HG03095 (cell line): Measurements from ENCODE around the gene TCF21.
"Not testable (repeated sequence)": the region's sequence is repeated elsewhere in the genome, so short reads cannot be mapped to it uniquely, and the experiment has no call there.

Experiments
- ATAC-seq: cut with Tn5 transposase; IDR thresholded peaks from one replicate; pipeline ENCODE4 v1.9.1; 2021; ENCODE audit warnings: moderate library complexity; ENCODE audit not compliant: unreplicated experiment

The TCF21 gene

DNA sequence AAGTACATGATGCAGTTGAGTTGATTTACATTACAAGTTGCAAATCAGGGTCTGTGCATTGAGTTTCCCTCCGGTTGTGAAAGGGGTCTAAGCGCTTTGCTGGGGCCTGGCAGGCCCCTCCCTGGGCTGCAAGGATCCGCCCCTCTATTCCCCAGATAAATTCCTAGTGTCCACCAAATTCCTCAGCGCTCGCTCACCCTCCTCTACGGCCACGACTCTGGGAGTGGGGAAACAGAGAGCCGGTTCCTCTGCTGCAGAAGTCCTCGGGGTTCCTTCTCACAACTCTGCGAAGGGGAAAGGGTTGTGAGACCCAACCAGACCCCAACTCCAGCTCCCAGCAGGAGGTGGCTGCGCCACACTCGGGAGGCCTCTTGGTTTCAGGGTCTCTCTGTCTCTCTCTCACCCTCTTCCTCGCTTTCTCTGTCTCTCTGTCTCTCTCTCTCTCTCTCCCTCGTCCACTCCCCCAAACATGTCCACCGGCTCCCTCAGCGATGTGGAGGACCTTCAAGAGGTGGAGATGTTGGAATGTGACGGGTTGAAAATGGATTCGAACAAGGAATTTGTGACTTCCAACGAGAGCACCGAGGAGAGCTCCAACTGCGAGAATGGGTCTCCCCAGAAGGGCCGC lies at the start of gene TCF21:
TCF21 (plus strand) TSS at position 185 of the 628 bp plus-strand sequence; CDS start at position 470, 285 bp downstream.
- ATAC-seq, result no peak

GRCh38 chr6:133841176-133841575 lies 47.7 kb upstream of the TCF21 start:
- ATAC-seq, result no peak

GRCh38 chr6:133843098-133843497 lies 45.8 kb upstream of the TCF21 start:
- no peak for ATAC-seq

DNA sequence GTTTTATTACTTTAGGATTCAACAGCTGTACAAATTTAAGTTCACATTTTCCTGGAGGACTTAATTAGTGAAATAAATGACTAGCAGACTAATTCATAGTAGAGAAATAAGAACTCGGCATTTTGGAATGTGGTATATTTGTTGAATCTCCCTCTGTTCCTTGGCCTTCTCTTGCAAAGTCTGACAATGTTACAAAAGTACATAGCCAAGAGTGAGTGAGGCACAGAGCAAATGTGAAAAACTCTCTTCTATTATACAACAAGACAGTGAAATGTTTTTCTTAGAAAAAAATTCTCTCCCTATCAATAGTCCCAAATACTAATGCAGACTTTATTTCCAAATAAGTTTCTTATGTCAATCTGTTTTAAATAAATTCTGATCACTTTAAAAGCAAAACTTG lies 44.2 kb upstream of the TCF21 start:
- no peak for ATAC-seq

DNA sequence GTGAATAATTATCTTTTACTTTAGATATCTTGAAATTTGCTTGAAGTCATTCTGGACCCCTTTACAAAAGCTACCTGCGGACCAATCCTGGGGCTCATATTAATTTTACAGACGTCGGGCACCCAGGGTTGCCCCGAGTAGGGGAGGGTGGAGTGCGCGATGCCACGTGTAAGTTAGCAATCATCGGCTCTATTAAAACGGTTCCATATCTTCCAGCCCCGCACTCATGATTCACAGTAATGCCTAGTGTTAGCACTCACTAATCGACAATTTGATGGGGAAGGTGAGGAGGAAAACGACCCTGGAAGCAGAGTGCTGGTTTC lies 34.9 kb upstream of the TCF21 start:
- no peak for ATAC-seq

DNA sequence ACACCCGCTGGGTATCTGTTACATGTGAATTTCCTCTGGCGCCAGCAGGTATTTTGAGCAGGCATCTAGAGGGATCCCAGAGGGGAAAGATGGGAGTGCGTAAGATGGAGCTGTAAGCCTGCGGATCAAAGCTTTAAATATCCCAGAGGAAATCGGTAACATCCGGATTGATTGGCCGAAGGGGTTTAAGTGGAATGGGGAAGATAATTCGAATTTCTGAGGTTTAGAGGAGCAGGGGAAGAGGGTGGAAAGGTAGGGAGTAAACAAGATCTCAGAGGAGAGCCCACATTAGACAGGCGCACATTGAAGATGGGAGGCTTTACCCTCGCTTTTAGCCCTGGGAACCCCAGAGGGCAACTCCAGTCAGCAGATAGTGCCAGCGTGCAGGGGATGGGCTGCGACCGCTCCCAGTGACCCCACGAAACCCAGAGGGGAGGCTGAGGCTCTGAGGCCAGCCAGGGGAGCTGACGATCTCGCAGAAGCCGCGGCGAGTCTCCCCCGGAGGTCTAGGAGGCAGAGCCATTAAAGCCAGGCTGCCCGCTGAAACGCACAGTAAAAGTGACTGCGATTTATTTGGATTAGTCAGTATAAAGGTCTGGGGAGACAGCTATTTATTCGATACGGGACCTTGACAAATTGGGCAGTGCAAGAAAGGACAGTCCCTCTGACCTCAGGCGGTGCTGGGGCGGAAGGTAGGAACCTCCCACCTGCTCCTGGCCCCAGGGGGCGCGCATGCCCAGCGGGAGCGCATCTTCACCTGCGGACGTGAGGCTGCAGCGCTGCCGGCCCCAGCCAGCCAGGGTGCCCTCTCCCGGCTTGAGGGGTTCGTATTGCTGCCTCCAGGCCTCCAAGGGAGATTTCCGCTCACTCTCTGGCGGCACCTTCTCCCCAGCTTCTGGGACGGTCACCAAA lies 34.3 kb upstream of the TCF21 start:
- ATAC-seq, result no peak

GRCh38 chr6:133855276-133855990 lies 33.5 kb upstream of the TCF21 start:
- ATAC-seq, result no peak

GRCh38 chr6:133855991-133856370 lies 32.9 kb upstream of the TCF21 start:
- ATAC-seq, result no peak

DNA sequence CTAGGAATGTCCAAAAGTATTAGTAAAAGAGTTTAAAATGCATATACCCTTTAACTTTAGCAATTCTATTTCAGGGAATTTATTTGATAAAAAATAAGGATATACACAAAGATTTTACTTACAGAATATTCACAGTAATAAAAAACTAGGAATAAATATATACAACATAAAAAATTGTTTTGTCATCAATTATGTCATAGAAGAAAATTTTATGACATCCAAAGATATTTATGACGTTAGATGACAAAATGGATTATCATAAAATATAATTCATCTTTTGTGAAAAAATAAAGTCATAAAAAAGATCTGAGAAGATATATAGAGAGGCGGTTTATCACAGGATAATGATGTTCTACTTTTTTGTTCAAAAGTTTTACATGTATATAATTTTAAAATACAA lies 32.0 kb upstream of the TCF21 start:
- ATAC-seq, result no peak

GRCh38 chr6:133857696-133858095 lies 31.2 kb upstream of the TCF21 start:
- ATAC-seq, result no peak

DNA sequence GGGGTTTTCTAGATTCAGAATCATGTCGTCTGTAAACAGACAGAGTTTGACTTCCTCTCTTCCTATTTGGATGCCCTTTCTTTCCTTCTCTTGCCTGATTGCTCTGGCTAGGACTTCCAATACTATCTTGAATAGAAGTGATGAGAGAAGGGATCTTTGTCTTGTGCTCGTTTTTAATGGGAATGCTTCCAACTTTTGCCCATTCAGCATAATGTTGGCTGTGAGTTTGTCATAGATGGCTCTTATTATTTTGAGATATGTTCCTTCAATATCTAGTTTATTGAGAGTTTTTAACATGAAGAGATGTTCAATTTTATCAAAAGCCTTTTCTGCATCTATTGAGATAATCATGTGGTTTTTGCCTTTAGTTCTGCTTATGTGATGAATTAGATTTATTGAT lies 27.6 kb upstream of the TCF21 start:
- ATAC-seq, result not testable (repeated sequence)

DNA sequence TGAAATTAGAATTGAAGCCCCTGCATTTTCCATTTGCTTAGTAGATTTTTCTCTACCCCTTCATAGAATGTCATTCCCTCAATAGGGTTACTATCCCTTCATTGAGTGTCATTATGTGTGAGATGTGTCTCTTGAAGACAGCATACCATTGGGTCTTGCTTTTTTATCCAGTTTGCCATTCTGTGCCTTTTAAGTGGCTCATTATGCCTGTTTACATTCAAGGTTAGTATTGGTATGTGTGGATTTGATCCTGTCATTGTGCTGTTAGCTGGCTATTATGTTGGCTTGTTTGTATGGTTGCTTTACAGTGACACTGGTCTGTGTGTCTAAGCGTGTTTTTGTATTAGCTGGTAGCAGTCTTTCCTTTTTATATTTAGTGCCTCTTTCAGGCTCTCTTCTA lies 25.7 kb upstream of the TCF21 start:
- ATAC-seq, result no peak

DNA sequence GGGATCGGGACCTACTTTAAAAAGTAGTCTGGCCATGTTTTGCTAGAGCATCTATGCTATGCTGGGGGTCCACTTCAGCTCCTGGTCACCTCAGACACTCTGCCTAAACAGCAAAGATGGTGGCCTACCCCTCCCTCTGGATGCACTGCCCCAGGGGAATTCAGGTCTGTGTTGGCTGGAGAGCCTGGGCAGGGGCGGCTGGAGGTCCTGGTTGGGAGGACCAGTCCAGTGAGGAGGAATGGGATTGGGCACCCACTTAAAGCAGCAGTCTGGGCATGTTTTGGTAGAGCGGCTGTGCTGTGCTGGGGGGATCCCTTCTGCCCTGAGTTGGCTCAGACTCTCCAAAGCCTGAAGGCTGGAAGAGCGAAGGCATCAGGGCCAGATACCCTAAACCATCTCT lies 23.2 kb upstream of the TCF21 start:
- no peak for ATAC-seq

- no peak for ATAC-seq
These were observed 17.8 kb upstream of the TCF21 start for GRCh38 chr6:133871131-133871530.

- no peak for ATAC-seq
These were observed 15.4 kb upstream of the TCF21 start for GRCh38 chr6:133873538-133873937.

DNA sequence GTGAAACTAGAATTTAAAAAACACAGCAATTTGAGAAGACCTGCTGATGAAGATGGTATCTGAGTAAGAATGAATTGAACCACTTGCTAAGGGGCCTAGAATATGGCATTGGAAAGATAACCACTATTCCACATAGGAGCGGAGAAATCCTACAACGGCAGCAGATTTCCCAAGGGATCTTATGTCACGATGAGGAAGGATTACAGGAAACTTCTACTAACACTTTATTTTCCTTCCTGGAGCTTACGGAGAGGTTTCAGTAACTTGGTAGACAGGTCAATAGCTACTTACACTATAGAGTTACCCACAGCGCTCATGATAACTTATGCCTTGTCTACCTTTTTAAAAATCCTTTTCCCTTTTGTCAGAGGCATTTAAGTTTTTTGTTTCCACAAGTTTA lies 11.8 kb upstream of the TCF21 start:
- no peak for ATAC-seq

DNA sequence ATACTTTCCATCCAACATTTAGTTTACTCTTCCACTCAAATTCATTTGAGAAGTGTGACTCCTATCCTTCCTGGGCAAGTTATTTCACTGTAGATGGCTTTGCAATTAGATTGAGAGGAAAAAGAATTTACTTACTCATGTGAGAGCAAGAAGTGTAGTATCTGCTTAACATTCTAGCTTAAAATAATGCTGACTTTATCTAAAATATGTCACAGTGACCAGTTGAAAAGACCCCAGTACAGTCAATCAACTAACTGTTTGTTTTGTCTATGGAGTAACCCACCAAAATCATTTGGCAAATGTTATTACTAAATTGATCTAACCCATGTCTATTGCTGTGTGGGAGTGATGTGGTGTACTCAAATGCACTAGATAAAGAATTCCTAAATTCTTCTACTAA lies 8.9 kb upstream of the TCF21 start:
- no peak for ATAC-seq

DNA sequence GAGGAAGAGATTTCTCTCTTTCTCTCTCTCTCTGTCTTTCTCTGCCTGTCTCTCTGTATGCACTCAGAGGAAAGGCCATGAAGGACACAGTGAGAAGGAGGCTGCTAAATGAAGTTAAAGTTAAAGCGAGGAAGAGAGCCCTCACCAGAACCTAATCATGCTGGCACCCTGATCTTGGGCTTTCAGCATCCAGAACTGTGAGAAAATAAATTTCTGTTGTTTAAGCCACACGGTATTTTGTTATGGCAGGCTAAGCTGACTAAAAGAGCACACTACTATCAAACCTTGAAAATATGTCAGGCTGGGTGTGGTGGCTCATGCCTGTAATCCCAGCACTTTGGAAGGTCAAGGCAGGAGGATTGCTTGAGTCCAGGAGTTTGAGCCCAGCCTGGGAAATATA lies 8.0 kb upstream of the TCF21 start:
- ATAC-seq, result no peak

- ATAC-seq, result no peak
These were observed 2.7 kb upstream of the TCF21 start for GRCh38 chr6:133886104-133886775.

- ATAC-seq, result no peak
These were observed 1.6 kb upstream of the TCF21 start for GRCh38 chr6:133887156-133887879.

DNA sequence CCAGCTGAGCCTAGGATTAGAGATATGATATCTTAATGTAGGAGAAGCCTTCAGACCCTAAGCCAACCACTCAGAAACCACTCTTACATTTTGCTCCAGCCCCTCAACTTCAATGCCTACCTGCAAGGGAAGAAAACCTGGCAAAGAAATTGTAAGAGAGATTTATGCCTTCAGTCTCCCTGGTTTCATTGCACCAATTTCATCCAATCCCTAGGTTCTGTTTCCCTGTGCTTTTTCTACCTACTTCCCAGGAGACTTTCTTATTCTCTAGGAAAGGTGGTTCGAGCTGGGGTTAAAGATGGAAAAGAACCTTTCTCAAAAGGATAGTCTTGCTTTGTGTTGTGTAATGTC lies 1.1 kb upstream of the TCF21 start:
- ATAC-seq, result no peak
